Airway epithelial cell (primary cell): ENCODE measurements around the gene IL13RA2. TPM values are rescaled to one million over a fixed set of nuclear protein-coding genes. Genes with fewer than 3 reads are reported as not detected.

Source experiments
- total RNA-seq: library from RNA; depleted of rRNA; stranded (reverse); fragments of >200 nt; gene quantifications from 2 replicates; pipeline ENCODE4 v1.2.3, GENCODE V29; 2015

Gene IL13RA2, protein sequence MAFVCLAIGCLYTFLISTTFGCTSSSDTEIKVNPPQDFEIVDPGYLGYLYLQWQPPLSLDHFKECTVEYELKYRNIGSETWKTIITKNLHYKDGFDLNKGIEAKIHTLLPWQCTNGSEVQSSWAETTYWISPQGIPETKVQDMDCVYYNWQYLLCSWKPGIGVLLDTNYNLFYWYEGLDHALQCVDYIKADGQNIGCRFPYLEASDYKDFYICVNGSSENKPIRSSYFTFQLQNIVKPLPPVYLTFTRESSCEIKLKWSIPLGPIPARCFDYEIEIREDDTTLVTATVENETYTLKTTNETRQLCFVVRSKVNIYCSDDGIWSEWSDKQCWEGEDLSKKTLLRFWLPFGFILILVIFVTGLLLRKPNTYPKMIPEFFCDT
- total RNA-seq, result 0.28 and 0.65 TPM in 2 replicates

DNA sequence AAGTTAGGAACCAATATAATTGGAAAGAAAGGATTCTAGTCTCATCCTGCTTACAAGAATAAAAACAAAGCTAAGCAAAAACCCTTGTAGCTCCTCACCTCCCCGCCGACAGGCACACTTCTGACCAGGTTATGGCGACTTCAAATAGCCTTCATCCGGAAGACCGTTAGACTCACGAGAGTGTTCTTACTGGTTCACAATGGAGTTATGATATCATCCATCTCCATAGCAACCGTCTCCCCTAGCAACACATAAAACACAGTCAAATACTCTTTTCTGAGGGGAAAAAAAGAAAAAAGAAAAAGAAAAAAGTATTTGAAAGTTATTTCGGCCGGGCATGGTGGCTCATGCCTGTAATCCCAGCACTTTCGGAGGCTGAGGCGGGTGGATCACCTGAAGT is at the start of gene IL13RA2:
IL13RA2 (minus strand) TSS at position 162 of the 400 bp plus-strand sequence. CDS start 347 bp downstream, outside the sequence.

Other genes starting within 250 kb of the IL13RA2 start
- gene RBMXL3, start 171.8 kb upstream of the IL13RA2 start, total RNA-seq, result not detected in 2 replicates
- gene LRCH2, start 216.5 kb upstream of the IL13RA2 start, total RNA-seq, result 0.19 and 0.28 TPM in 2 replicates